Activated CD8-positive, alpha-beta T cell treated with anti-CD3 and anti-CD28 coated beads for 36 hours (primary cell): Measurements from ENCODE around the gene PKIG. TPM values are rescaled to one million over a fixed set of nuclear protein-coding genes. Genes with fewer than 3 reads are reported as not detected.

Experiments used
- ATAC-seq: fragments of 200-7000 bp; cut with Tn5 transposase; one replicate; pipeline ENCODE4 v1.10.0; 2021; ENCODE audit warnings: mild to moderate bottlenecking, moderate library complexity
- CTCF ChIA-PET: fragments of 350-600 bp; sonication (Branson Sonifier 250); formaldehyde crosslinking; loops from one replicate; lab custom pipeline; 2021; ENCODE audit warnings: antibody characterized with exemption; lab: Charles Lee
- POLR2A ChIA-PET: fragments of 350-600 bp; sonication (Branson Sonifier 250); formaldehyde crosslinking; loops from one replicate; lab custom pipeline; 2021; ENCODE audit warnings: antibody characterized with exemption; lab: Charles Lee
- DNase-seq: peaks from one replicate; pipeline ENCODE4 v3.0.0-alpha.2; 2020
- H3K27ac Mint-ChIP-seq: one replicate; pipeline ENCODE4 v1.8.0; 2021; ENCODE audit warnings: mild to moderate bottlenecking, mixed read lengths
- H3K27me3 Mint-ChIP-seq: one replicate; pipeline ENCODE4 v1.8.0; 2021; ENCODE audit warnings: mixed read lengths
- H3K36me3 Mint-ChIP-seq: one replicate; pipeline ENCODE4 v1.8.0; 2021; ENCODE audit warnings: low read depth, mixed read lengths
- H3K4me1 Mint-ChIP-seq: one replicate; pipeline ENCODE4 v1.8.0; 2021; ENCODE audit warnings: low read depth, mixed read lengths
- H3K4me3 Mint-ChIP-seq: one replicate; pipeline ENCODE4 v1.8.0; 2021; ENCODE audit warnings: mild to moderate bottlenecking, moderate library complexity, mixed read lengths
- H3K9me3 Mint-ChIP-seq: one replicate; pipeline ENCODE4 v1.8.0; 2021; ENCODE audit warnings: mixed read lengths
- intact Hi-C: fragments of 100-400 bp; cut with micrococcal nuclease; formaldehyde crosslinking; loops from one replicate; pipeline ENCODE4 v1.10.0; 2022
- total RNA-seq, 2 experiments: library from RNA; stranded (reverse); gene quantifications; one replicate each; pipeline ENCODE4 v1.2.3, GENCODE V29; 2021
- TF ChIP-seq, protein P1 (sequence below): fragments of 200-600 bp; IDR thresholded peaks from one replicate; pipeline ENCODE4 v1.8.0; 2022; ENCODE audit warnings: antibody characterized with exemption, mild to moderate bottlenecking

The PKIG gene
- total RNA-seq, 2 experiments from 2014 or later, result 4.8 TPM

DNA sequence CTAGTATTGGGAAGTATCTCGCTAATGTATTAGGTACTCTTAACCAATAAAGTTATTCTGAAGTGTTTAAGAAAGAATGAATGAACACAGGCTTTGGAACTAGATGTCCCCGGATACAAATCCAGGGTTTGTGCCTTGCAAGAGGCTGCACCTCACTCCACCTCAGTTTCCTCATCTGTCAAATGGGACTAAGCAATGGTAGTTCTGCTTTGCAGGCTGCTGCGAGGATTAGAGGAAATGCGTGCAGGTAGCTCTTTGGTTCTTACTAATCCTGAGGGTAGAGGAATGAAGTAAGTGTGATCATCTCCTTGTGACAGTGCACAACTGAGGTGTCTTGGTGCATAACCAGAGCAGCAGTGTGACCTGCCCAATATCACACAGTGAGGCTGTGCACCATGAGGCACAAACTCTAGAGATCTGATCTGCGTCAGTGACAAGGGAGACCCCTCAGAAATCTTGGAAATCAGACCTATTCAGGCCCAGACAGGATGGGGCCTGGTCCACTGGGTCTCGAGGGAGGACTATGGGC lies 42.4 kb downstream of the PKIG start:
- no peaks in the 10 kb centered on the region for H3K27me3 Mint-ChIP-seq
- H3K36me3 Mint-ChIP-seq, result peaks cover 41% of the 10 kb centered on the region
- no peak overlapping the region for H3K27ac Mint-ChIP-seq
- ChIA-PET CTCF (interaction anchor here (1.4 kb wide), 1 partner anchor 240 kb away, joined by 3 read pairs; no protein-coding TSS in a partner anchor), POLR2A (interaction anchor here (1.0 kb wide), 1 partner anchor 18 kb away, joined by 3 read pairs; no protein-coding TSS in a partner anchor)
- TF ChIP-seq, protein P1, sequence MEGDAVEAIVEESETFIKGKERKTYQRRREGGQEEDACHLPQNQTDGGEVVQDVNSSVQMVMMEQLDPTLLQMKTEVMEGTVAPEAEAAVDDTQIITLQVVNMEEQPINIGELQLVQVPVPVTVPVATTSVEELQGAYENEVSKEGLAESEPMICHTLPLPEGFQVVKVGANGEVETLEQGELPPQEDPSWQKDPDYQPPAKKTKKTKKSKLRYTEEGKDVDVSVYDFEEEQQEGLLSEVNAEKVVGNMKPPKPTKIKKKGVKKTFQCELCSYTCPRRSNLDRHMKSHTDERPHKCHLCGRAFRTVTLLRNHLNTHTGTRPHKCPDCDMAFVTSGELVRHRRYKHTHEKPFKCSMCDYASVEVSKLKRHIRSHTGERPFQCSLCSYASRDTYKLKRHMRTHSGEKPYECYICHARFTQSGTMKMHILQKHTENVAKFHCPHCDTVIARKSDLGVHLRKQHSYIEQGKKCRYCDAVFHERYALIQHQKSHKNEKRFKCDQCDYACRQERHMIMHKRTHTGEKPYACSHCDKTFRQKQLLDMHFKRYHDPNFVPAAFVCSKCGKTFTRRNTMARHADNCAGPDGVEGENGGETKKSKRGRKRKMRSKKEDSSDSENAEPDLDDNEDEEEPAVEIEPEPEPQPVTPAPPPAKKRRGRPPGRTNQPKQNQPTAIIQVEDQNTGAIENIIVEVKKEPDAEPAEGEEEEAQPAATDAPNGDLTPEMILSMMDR, result no peak
- no peak overlapping the region for H3K4me3 Mint-ChIP-seq
- ATAC-seq (no peak), DNase-seq (no peak)
- intact Hi-C loops, result no loop called here
- no peaks in the 10 kb centered on the region for H3K4me1 Mint-ChIP-seq
- no peaks in the 10 kb centered on the region for H3K9me3 Mint-ChIP-seq

DNA sequence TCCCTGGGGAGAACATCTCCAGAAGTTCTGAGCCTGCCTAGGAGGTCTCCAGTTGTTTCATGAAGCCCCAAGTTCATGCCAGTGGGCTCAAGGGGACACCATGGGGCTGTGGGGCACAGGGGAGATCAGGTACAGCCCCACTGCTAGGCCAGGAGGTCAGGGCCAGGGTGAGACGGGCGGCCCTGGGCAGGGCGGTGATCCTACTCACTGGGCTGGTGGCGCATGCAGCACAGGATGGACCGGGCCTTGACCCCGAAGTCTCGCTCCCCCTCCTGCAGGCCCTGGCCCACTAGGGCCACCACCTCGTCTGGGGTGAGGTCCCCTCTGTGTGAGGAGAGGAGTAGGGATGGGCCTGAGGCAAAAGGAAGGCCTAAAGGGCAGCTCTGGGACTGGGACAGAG lies 43.0 kb downstream of the PKIG start:
- Mint-ChIP-seq H3K4me1 (no peaks in the 10 kb centered on the region), H3K27ac (no peak overlapping the region), H3K27me3 (no peaks in the 10 kb centered on the region), H3K36me3 (peaks cover 36% of the 10 kb centered on the region), H3K4me3 (no peak overlapping the region), H3K9me3 (no peaks in the 10 kb centered on the region)
- ATAC-seq (no peak), DNase-seq (no peak)
- ChIA-PET POLR2A (interaction anchor here (1.0 kb wide), 1 partner anchor 17 kb away, joined by 3 read pairs; no protein-coding TSS in a partner anchor), CTCF (interaction anchor here (1.4 kb wide), 1 partner anchor 241 kb away, joined by 3 read pairs; no protein-coding TSS in a partner anchor)
- intact Hi-C loops, result no loop called here
- TF ChIP-seq, protein P1, result no peak

DNA sequence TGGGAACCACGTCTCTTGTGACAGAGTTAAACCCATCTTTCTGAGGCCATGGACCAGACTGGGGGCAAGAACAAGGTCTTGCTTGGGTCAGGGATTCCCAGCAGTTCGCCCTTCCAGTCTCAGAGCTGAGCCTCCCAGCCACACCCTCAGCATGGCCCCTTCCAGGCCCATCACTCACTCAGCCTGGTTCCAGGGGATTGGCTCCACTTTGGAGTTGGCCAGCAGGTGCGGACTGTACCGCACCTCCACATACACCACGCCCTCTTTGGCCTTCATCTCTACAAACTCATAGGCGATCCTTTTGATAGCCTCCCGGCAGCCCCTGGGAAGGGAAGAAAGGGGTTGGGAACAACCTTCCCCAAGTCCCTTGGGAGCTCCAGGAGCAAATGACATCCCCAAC lies 43.9 kb downstream of the PKIG start:
- DNase-seq (no peak), ATAC-seq (no peak)
- intact Hi-C loops, result no loop called here
- POLR2A ChIA-PET, result no interaction called here
- CTCF ChIA-PET, result no interaction called here
- Mint-ChIP-seq H3K27me3 (no peaks in the 10 kb centered on the region), H3K9me3 (no peaks in the 10 kb centered on the region), H3K4me1 (no peaks in the 10 kb centered on the region), H3K36me3 (peaks cover 28% of the 10 kb centered on the region), H3K27ac (no peak overlapping the region), H3K4me3 (no peak overlapping the region)
- TF ChIP-seq, protein P1, result no peak

DNA sequence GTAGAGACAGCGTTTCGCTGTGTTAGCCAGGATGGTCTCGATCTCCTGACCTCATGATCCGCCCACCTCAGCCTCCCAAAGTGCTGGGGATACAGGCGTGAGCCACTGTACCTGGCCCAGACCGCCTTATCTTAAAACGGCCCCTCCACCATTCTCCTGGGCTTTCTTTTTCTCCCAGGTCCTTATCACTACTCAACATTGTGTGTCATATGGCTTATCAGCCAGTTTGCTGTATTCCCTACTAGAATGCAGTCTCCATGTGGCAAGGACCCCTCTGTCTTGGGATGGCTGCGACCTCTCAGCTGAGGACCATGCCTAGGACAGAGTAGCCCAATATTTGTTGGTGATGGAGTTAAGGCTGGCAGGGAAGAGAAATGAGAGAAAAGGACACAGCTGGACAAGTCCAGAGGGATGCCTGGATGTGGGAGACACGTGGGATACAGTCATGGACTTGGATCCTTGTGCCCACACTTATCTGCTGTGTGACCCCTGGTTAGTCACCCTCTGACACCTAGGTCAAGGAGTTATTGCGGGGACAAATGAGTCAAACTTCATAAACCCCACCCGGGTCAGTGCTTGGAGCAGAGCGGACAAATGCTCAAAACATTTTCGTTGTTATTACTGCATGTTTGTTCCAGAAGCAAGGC lies 45.1 kb downstream of the PKIG start:
- Mint-ChIP-seq H3K27ac (no peak overlapping the region), H3K4me1 (no peaks in the 10 kb centered on the region), H3K9me3 (no peaks in the 10 kb centered on the region), H3K4me3 (no peak overlapping the region), H3K27me3 (no peaks in the 10 kb centered on the region), H3K36me3 (peaks cover 17% of the 10 kb centered on the region)
- intact Hi-C loops, result no loop called here
- TF ChIP-seq, protein P1, result no peak
- POLR2A ChIA-PET, result no interaction called here
- DNase-seq, result no peak
- CTCF ChIA-PET, result interaction anchor here (1.4 kb wide), 1 partner anchor 8 kb away, joined by 4 read pairs; no protein-coding TSS in a partner anchor
- no peak for ATAC-seq

DNA sequence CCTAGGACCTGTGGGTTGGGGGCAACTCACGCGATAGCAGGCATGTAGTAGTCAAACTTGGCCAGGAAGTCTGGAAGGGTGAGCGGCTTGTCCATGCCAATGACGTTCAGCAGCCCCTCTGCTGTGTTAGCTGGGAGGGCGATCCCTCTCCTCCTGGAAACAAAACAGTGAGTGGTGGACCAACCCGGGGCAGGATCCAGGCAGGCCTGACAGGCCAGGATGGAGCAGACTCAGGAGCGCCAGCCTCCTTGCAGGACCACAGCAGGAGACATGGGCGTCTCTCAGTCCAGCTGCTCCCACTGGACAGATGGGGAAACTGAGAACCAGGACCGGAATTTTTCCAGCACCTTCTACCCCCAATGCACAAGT lies 46.6 kb downstream of the PKIG start:
- POLR2A ChIA-PET, result no interaction called here

More for the DNA sequence above, 46.6 kb downstream of the PKIG start:
- ATAC-seq, result no peak
- TF ChIP-seq, protein P1, result no peak
- intact Hi-C loops, result no loop called here
- DNase-seq, result no peak
- Mint-ChIP-seq H3K4me1 (peaks cover 6% of the 10 kb centered on the region), H3K36me3 (peaks cover 3% of the 10 kb centered on the region), H3K9me3 (no peaks in the 10 kb centered on the region), H3K4me3 (no peak overlapping the region), H3K27ac (no peak overlapping the region), H3K27me3 (no peaks in the 10 kb centered on the region)
- CTCF ChIA-PET, result interaction anchor here (2.8 kb wide), 1 partner anchor 54 kb away, joined by 9 read pairs; no protein-coding TSS in a partner anchor
